OCI-LY3 (cell line): ENCODE measurements around the gene LDLR.
"Not testable (repeated sequence)": the region's sequence is repeated elsewhere in the genome, so short reads cannot be mapped to it uniquely, and the experiment has no call there.

ENCODE experiments used
- H2AFZ ChIP-seq: fragments of 200-600, 300-600 bp; shearing (Covaris generic); 2 replicates; pipeline ENCODE4 v1.6.0; 2014; ENCODE audit warnings: antibody characterized with exemption, low read depth, low read length
- H3K27ac ChIP-seq: fragments of 200-600, 300-600 bp; sonication (generic); 2 replicates; pipeline ENCODE4 v1.5.1; 2014; ENCODE audit warnings: mild to moderate bottlenecking, low read length, moderate library complexity, mixed read lengths
- H3K27me3 ChIP-seq: fragments of 200-600, 300-600 bp; sonication (generic); 2 replicates; pipeline ENCODE4 v1.6.1; 2014; ENCODE audit warnings: low read depth, low read length, mixed read lengths
- H3K36me3 ChIP-seq: fragments of 200-600, 300-600 bp; sonication (generic); replicated peaks from 2 replicates; pipeline ENCODE3; 2014; ENCODE audit warnings: low read depth, low read length, mixed read lengths
- H3K4me1 ChIP-seq: fragments of 300-600, 200-600 bp; sonication (generic); 2 replicates; pipeline ENCODE4 v1.6.1; 2014; ENCODE audit warnings: low read length, mixed read lengths
- H3K4me2 ChIP-seq: fragments of 200-600, 300-600 bp; sonication (generic); 2 replicates; pipeline ENCODE4 v1.6.1; 2014; ENCODE audit warnings: low read length, mixed read lengths
- H3K4me3 ChIP-seq: fragments of 300-600, 200-600 bp; sonication (generic); 2 replicates; pipeline ENCODE4 v1.5.1; 2014; ENCODE audit warnings: antibody characterized with exemption, mild to moderate bottlenecking, low read length, moderate library complexity
- H3K79me2 ChIP-seq: fragments of 300-600, 200-600 bp; shearing (Covaris generic); 2 replicates; pipeline ENCODE4 v1.6.1; 2014; ENCODE audit warnings: mild to moderate bottlenecking, low read length, mixed read lengths
- H3K9ac ChIP-seq: fragments of 300-600, 200-600 bp; shearing (Covaris generic); 2 replicates; pipeline ENCODE4 v1.6.0; 2014; ENCODE audit warnings: mild to moderate bottlenecking, low read length, moderate library complexity
- H3K9me3 ChIP-seq: fragments of 200-600, 300-600 bp; shearing (Covaris generic); 2 replicates; pipeline ENCODE4 v1.6.1; 2014; ENCODE audit warnings: low read length, mixed read lengths; ENCODE audit not compliant: insufficient read depth
- H4K20me1 ChIP-seq: fragments of 200-600, 300-600 bp; sonication (generic); 2 replicates; pipeline ENCODE4 v1.6.1; 2016; ENCODE audit warnings: low read length, mixed read lengths; ENCODE audit not compliant: insufficient read depth
- CTCF ChIP-seq: fragments of 200-600, 300-600 bp; sonication (generic); IDR thresholded peaks from 2 replicates; pipeline ENCODE4 v1.5.1; 2014; ENCODE audit warnings: antibody characterized with exemption, low read length, low read depth
- EZH2phosphoT487 ChIP-seq: fragments of 200-600 bp; shearing (Covaris generic); IDR thresholded peaks from 2 replicates; pipeline ENCODE4 v1.6.1; 2018; ENCODE audit warnings: antibody characterized with exemption, mixed run types, low read depth

LDLR gene

GRCh38 chr19:11175920-11176319, 86.7 kb downstream of the LDLR start:
- no peak overlapping the region for H3K27ac ChIP-seq
- H3K27me3 ChIP-seq: peaks cover 3% of the 10 kb centered on the region; the same call in 1 of the 2 replicates
- H3K9ac ChIP-seq: no peak overlapping the region
- peaks cover 4% of the 10 kb centered on the region for H3K36me3 ChIP-seq
- no peaks in the 10 kb centered on the region for H3K79me2 ChIP-seq
- H4K20me1 ChIP-seq: no peaks in the 10 kb centered on the region
- TF ChIP-seq EZH2phosphoT487 (no peak), CTCF (no peak)
- H2AFZ ChIP-seq: no peak overlapping the region
- no peak overlapping the region for H3K4me3 ChIP-seq
- no peak overlapping the region for H3K4me2 ChIP-seq
- no peaks in the 10 kb centered on the region for H3K9me3 ChIP-seq
- H3K4me1 ChIP-seq: peaks cover 22% of the 10 kb centered on the region

- H3K27me3 ChIP-seq: peaks cover 3% of the 10 kb centered on the region; the same call in 1 of the 2 replicates
- H3K9ac ChIP-seq: no peak overlapping the region
- no peak overlapping the region for H2AFZ ChIP-seq
- H3K9me3 ChIP-seq: no peaks in the 10 kb centered on the region
- H3K36me3 ChIP-seq: peaks cover 4% of the 10 kb centered on the region
- no peak overlapping the region for H3K4me2 ChIP-seq
- no peaks in the 10 kb centered on the region for H4K20me1 ChIP-seq
- peaks cover 27% of the 10 kb centered on the region for H3K4me1 ChIP-seq
- H3K27ac ChIP-seq: no peak overlapping the region
- TF ChIP-seq EZH2phosphoT487 (no peak), CTCF (no peak)
- no peak overlapping the region for H3K4me3 ChIP-seq
- H3K79me2 ChIP-seq: no peaks in the 10 kb centered on the region
Observed at GRCh38 chr19:11176466-11177193, 87.4 kb downstream of the LDLR start.

GRCh38 chr19:11177592-11177991, 88.3 kb downstream of the LDLR start:
- Histone ChIP-seq H3K9ac (no peak overlapping the region), H3K4me3 (no peak overlapping the region), H3K9me3 (no peaks in the 10 kb centered on the region), H3K4me2 (no peak overlapping the region), H3K4me1 (peaks cover 27% of the 10 kb centered on the region), H3K27ac (no peak overlapping the region), H4K20me1 (no peaks in the 10 kb centered on the region), H3K79me2 (no peaks in the 10 kb centered on the region), H3K36me3 (peaks cover 4% of the 10 kb centered on the region), H2AFZ (no peak overlapping the region), H3K27me3 (peaks cover 3% of the 10 kb centered on the region; the same call in 1 of the 2 replicates)
- no peak for TF ChIP-seq CTCF
- no peak for TF ChIP-seq EZH2phosphoT487

GRCh38 chr19:11179145-11179465, 89.8 kb downstream of the LDLR start:
- Histone ChIP-seq H3K4me3 (peak overlapping the region; percentile 76), H3K4me1 (peaks cover 32% of the 10 kb centered on the region), H3K9ac (0 out of 2 replicates have a peak overlapping the region, but pooled peaks have one; percentile 81), H3K4me2 (peak overlapping the region; percentile 98)
- H3K27ac ChIP-seq, H4K20me1 ChIP-seq, H3K79me2 ChIP-seq, H3K9me3 ChIP-seq, H3K27me3 ChIP-seq, H3K36me3 ChIP-seq, H2AFZ ChIP-seq: not testable (repeated sequence)
